Measurements from ENCODE around the gene GPS2. TPM values are rescaled to one million over a fixed set of nuclear protein-coding genes. Genes with fewer than 3 reads are reported as not detected.

GPS2 gene
- polyA plus RNA-seq, 1 donor (not counting 4 experiments of a cell fraction or from before 2014, with no cell fraction given): 24.7 TPM

DNA sequence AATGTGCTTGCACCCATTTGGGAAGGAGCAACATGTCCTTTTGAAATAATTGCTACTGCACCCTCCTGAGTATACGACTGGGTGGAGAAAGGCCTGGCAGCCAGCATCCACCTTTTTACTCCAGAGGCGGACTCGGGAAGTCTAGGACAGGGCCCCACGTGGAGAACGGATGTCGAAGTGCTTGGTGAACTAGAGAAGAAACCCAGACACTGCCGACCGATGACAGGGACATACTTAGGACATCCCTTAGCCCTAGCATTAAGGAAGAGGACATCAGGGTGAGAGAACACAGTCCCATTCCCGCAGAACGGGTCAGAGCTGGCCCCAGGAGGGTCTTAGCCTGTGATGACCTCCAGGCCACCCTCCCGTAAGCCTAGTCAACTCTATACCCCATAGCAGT is 24.5 kb downstream of the GPS2 start:
- peaks cover 2% of the 10 kb centered on the region for H4K20me1 ChIP-seq (ENCODE audit: control insufficient read depth, extremely low read depth, insufficient read depth, low read length)
- no peak overlapping the region for H2AFZ ChIP-seq (ENCODE audit: control insufficient read depth, low read length)
- H3K27me3 ChIP-seq (ENCODE audit: control insufficient read depth, extremely low read depth, insufficient read depth, low read length): peaks cover 48% of the 10 kb centered on the region
- FAIRE-seq (no peak), DNase-seq (ENCODE audit: low read depth, low spot score) (no peak)
- H3K4me2 ChIP-seq (ENCODE audit: control insufficient read depth, extremely low read depth, insufficient read depth, low read depth, low read length): no peak overlapping the region
- no peaks in the 10 kb centered on the region for H3K9me1 ChIP-seq (ENCODE audit: control insufficient read depth, extremely low read depth, insufficient read depth, low read length)
- no peak overlapping the region for H3K27ac ChIP-seq (ENCODE audit: control insufficient read depth, insufficient read depth, low read length)
- no peaks in the 10 kb centered on the region for H3K9me3 ChIP-seq (ENCODE audit: control insufficient read depth, low read depth, low read length)
- no peak overlapping the region for H3K4me3 ChIP-seq (ENCODE audit: control insufficient read depth in 2 of 3, extremely low read depth in 1 of 3, insufficient read depth in 2 of 3, low read depth in 1 of 3, low read length in 3 of 3)
- no peak overlapping the region for H3K9ac ChIP-seq (ENCODE audit: control insufficient read depth, extremely low read depth, insufficient read depth, low read length)
- H3K79me2 ChIP-seq (ENCODE audit: control insufficient read depth, insufficient read depth, low read length): no peaks in the 10 kb centered on the region
- TF ChIP-seq EZH2 (IDR thresholded peaks at IDR 0.05; ENCODE audit: low read length): no peak
- TF ChIP-seq, protein P1, sequence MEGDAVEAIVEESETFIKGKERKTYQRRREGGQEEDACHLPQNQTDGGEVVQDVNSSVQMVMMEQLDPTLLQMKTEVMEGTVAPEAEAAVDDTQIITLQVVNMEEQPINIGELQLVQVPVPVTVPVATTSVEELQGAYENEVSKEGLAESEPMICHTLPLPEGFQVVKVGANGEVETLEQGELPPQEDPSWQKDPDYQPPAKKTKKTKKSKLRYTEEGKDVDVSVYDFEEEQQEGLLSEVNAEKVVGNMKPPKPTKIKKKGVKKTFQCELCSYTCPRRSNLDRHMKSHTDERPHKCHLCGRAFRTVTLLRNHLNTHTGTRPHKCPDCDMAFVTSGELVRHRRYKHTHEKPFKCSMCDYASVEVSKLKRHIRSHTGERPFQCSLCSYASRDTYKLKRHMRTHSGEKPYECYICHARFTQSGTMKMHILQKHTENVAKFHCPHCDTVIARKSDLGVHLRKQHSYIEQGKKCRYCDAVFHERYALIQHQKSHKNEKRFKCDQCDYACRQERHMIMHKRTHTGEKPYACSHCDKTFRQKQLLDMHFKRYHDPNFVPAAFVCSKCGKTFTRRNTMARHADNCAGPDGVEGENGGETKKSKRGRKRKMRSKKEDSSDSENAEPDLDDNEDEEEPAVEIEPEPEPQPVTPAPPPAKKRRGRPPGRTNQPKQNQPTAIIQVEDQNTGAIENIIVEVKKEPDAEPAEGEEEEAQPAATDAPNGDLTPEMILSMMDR (optimal IDR thresholded peaks at IDR 0.05 in 1 of 3, IDR thresholded peaks at IDR 0.05 in 1 of 3, conservative IDR thresholded peaks at IDR 0.05 in 1 of 3; ENCODE audit: extremely low read depth in 1 of 3, insufficient read depth in 2 of 3, low read length in 3 of 3): no peak
- H3K4me1 ChIP-seq (ENCODE audit: control insufficient read depth, extremely low read depth, insufficient read depth, low read length): peaks cover 14% of the 10 kb centered on the region
- no peaks in the 10 kb centered on the region for H3K36me3 ChIP-seq (ENCODE audit: control insufficient read depth in 2 of 2, extremely low read depth in 1 of 2, insufficient read depth in 2 of 2, low read length in 2 of 2)
- dilution Hi-C loops (cut with MboI; ENCODE audit: extremely low pct_ligation_motif_present, low sequenced_read_pairs): no loop called here

DNA sequence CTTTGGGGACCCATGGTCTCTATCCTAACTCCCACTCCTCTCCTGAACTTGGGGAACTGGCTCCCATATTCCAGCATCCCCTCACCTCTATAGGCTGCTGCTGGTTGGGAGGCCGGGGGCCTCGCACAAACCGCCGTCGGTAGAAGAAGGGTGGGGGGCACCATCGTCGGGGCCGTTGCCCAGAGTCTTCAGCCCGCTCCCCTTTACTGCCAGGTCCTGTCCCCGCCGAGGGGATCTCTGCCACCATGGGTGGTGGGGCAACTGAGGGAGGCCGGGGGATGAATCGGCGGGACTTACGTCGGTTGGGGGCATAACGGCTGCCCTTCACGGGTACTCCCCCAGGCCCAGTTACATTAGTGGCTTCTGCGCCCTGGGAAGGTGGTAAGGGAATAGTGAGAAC is 25.0 kb downstream of the GPS2 start:
- Histone ChIP-seq H3K79me2 (ENCODE audit: control insufficient read depth, insufficient read depth, low read length) (no peaks in the 10 kb centered on the region), H3K9me1 (ENCODE audit: control insufficient read depth, extremely low read depth, insufficient read depth, low read length) (no peaks in the 10 kb centered on the region), H3K4me3 (ENCODE audit: control insufficient read depth in 2 of 3, extremely low read depth in 1 of 3, insufficient read depth in 2 of 3, low read depth in 1 of 3, low read length in 3 of 3) (no peak overlapping the region), H3K27me3 (ENCODE audit: control insufficient read depth, extremely low read depth, insufficient read depth, low read length) (peaks cover 50% of the 10 kb centered on the region), H2AFZ (ENCODE audit: control insufficient read depth, low read length) (no peak overlapping the region), H3K4me2 (ENCODE audit: control insufficient read depth, extremely low read depth, insufficient read depth, low read depth, low read length) (no peak overlapping the region), H3K9ac (ENCODE audit: control insufficient read depth, extremely low read depth, insufficient read depth, low read length) (no peak overlapping the region), H3K27ac (ENCODE audit: control insufficient read depth, insufficient read depth, low read length) (no peak overlapping the region), H4K20me1 (ENCODE audit: control insufficient read depth, extremely low read depth, insufficient read depth, low read length) (peaks cover 2% of the 10 kb centered on the region), H3K36me3 (ENCODE audit: control insufficient read depth in 2 of 2, extremely low read depth in 1 of 2, insufficient read depth in 2 of 2, low read length in 2 of 2) (no peaks in the 10 kb centered on the region), H3K4me1 (ENCODE audit: control insufficient read depth, extremely low read depth, insufficient read depth, low read length) (peaks cover 14% of the 10 kb centered on the region), H3K9me3 (ENCODE audit: control insufficient read depth, low read depth, low read length) (no peaks in the 10 kb centered on the region)
- FAIRE-seq: no peak
- TF ChIP-seq, protein P1 (optimal IDR thresholded peaks at IDR 0.05 in 1 of 3, IDR thresholded peaks at IDR 0.05 in 1 of 3, conservative IDR thresholded peaks at IDR 0.05 in 1 of 3; ENCODE audit: extremely low read depth in 1 of 3, insufficient read depth in 2 of 3, low read length in 3 of 3): no peak
- no peak for TF ChIP-seq EZH2 (IDR thresholded peaks at IDR 0.05; ENCODE audit: low read length)
- DNase-seq (ENCODE audit: low read depth, low spot score): no peak
- dilution Hi-C loops (cut with MboI; ENCODE audit: extremely low pct_ligation_motif_present, low sequenced_read_pairs): no loop called here

Data from keratinocyte (primary cell).